ENCODE measurements around the gene EIF3B.
A peak's percentile ranks its signal among the peaks of the same experiment; 100 is the strongest.
"Not testable (repeated sequence)": the region's sequence is repeated elsewhere in the genome, so short reads cannot be mapped to it uniquely, and the experiment has no call there.

The EIF3B gene

DNA sequence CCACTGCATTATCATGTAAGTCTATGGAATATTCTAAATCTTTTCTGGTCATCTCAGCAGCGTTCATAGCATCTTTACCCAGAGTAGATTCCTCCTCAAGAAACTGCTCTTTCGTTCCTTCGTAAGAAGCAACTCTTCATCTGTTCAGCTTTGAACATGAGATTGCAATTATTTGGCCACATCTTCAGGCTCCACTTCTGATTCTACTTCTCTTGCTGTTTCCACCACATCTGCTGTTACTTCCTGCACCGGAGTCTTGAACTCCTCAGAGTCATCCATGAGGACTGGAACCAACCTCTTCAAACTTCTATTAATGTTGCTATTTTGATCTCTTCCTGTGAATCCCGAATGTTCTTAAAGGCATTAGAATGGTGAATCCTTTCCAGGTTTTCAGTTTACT is 61.4 kb downstream of the EIF3B start:
- TF ChIP-seq, protein P1, sequence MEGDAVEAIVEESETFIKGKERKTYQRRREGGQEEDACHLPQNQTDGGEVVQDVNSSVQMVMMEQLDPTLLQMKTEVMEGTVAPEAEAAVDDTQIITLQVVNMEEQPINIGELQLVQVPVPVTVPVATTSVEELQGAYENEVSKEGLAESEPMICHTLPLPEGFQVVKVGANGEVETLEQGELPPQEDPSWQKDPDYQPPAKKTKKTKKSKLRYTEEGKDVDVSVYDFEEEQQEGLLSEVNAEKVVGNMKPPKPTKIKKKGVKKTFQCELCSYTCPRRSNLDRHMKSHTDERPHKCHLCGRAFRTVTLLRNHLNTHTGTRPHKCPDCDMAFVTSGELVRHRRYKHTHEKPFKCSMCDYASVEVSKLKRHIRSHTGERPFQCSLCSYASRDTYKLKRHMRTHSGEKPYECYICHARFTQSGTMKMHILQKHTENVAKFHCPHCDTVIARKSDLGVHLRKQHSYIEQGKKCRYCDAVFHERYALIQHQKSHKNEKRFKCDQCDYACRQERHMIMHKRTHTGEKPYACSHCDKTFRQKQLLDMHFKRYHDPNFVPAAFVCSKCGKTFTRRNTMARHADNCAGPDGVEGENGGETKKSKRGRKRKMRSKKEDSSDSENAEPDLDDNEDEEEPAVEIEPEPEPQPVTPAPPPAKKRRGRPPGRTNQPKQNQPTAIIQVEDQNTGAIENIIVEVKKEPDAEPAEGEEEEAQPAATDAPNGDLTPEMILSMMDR (IDR thresholded peaks at IDR 0.05; ENCODE audit: low read depth, low read length, missing control alignments) = no peak
- H3K36me3 ChIP-seq (replicated peaks) = no peaks in the 10 kb centered on the region
- in situ Hi-C loops (cut with HindIII; ENCODE audit: low pct_ligation_motif_present, low sequenced_read_pairs) = no loop called here
- H3K27me3 ChIP-seq (replicated peaks) = no peaks in the 10 kb centered on the region
- no peak overlapping the region for H3K4me3 ChIP-seq (ENCODE audit: low read depth, low read length)
- no peak overlapping the region for H3K27ac ChIP-seq
- DNase-seq = no peak

GRCh38 chr7:2416650-2417049 is 62.0 kb downstream of the EIF3B start:
- H3K27me3 ChIP-seq (replicated peaks) = no peaks in the 10 kb centered on the region
- TF ChIP-seq, protein P1 (IDR thresholded peaks at IDR 0.05; ENCODE audit: low read depth, low read length, missing control alignments) = no peak
- no peak overlapping the region for H3K27ac ChIP-seq
- no peaks in the 10 kb centered on the region for H3K36me3 ChIP-seq (replicated peaks)
- H3K4me3 ChIP-seq (ENCODE audit: low read depth, low read length) = no peak overlapping the region
- in situ Hi-C loops (cut with HindIII; ENCODE audit: low pct_ligation_motif_present, low sequenced_read_pairs) = no loop called here
- DNase-seq = no peak

- H3K27ac ChIP-seq; H3K36me3 ChIP-seq (replicated peaks); in situ Hi-C loops (cut with HindIII; ENCODE audit: low pct_ligation_motif_present, low sequenced_read_pairs); DNase-seq; H3K27me3 ChIP-seq (replicated peaks); H3K4me3 ChIP-seq (ENCODE audit: low read depth, low read length): not testable (repeated sequence)
Observed at GRCh38 chr7:2417178-2417577, 62.6 kb downstream of the EIF3B start.

DNA sequence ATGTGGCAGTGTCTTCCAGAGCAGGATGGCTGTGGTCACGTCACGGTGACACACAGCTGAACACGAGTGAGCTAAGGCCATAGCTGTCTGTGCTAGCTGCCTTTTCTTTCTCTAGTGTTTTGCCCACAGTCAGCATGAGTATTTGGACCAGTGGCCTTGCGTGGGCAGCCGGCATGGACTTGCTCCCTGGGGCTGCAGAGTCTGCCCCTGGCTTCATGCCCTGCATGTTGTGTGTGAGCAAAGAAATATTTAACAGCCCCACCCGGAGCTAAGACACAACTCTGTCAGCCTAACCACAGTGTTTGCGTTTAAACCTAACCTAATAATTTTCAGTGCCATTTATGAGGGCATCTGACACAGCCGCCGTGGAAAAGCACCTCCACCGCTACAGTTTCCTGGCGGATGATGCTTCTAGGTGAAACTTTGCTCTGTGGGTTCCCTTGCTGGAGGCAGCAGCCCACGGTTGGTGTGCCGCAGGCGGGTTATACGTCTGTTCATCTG is 63.4 kb downstream of the EIF3B start:
- TF ChIP-seq, protein P1 (IDR thresholded peaks at IDR 0.05; ENCODE audit: low read depth, low read length, missing control alignments) = no peak
- Histone ChIP-seq H3K27ac (no peak overlapping the region), H3K4me3 (ENCODE audit: low read depth, low read length) (no peak overlapping the region), H3K36me3 (replicated peaks) (no peaks in the 10 kb centered on the region), H3K27me3 (replicated peaks) (no peaks in the 10 kb centered on the region)
- in situ Hi-C loops (cut with HindIII; ENCODE audit: low pct_ligation_motif_present, low sequenced_read_pairs) = no loop called here
- peak; percentile 6 for DNase-seq

DNA sequence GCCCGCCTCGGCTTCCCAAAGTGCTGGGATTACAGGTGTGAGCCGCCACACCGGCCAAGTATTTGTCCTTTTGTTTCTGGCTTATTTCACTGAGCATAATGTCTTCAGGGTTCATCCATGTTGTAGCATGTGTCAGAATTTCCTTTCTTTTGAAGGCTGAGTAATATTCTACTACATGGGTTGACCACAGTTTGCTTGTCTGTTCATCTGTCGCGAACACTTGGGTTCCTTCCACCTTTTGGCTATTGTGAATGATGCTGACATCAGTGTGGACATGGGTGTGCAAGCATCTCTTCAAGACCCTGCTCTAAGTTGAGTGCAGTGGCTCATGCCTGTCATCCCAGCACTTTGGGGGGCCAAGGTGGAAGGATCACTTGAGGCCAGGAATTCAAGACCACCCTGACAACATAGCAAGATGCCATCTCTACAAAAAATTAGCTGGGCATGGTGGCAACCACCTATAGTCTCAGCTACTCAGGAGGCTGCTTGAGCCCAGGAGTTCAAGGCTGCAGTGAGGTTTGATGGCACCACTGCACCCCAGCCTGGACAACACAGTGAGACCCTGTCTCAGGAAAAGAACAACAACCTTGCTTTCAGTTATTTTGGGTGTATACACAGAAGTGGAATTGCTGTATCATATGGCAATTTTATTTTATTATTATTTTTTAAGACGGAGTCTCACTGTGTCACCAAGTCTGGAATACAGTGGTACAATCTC is 65.7 kb downstream of the EIF3B start:
- no peaks in the 10 kb centered on the region for H3K27me3 ChIP-seq (replicated peaks)
- no peak overlapping the region for H3K27ac ChIP-seq
- in situ Hi-C loops (cut with HindIII; ENCODE audit: low pct_ligation_motif_present, low sequenced_read_pairs) = no loop called here
- H3K4me3 ChIP-seq (ENCODE audit: low read depth, low read length) = no peak overlapping the region
- H3K36me3 ChIP-seq (replicated peaks) = no peaks in the 10 kb centered on the region
- no peak for DNase-seq
- TF ChIP-seq, protein P1 (IDR thresholded peaks at IDR 0.05; ENCODE audit: low read depth, low read length, missing control alignments) = no peak

DNA sequence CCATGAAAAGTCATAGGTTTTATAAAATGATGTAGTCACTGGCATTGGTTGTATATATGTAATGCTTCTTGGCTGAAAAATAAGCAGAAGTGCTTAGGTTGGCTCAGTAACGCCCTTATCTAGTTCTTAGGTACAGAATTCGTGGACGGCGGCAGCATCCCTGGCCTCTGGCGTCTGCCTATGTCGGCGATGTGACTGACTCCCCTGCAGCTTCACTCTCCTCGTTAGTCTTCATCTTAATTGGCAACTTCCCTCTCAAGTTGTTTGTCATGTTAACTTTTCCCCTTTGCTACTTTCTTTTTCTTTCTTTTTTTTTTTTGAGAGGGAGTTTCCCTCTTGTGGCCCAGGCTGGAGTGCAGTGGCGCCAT is 67.3 kb downstream of the EIF3B start:
- TF ChIP-seq, protein P1 (IDR thresholded peaks at IDR 0.05; ENCODE audit: low read depth, low read length, missing control alignments) = no peak
- in situ Hi-C loops (cut with HindIII; ENCODE audit: low pct_ligation_motif_present, low sequenced_read_pairs) = no loop called here
- no peak overlapping the region for H3K4me3 ChIP-seq (ENCODE audit: low read depth, low read length)
- H3K27ac ChIP-seq = no peak overlapping the region
- H3K36me3 ChIP-seq (replicated peaks) = no peaks in the 10 kb centered on the region
- DNase-seq = no peak
- no peaks in the 10 kb centered on the region for H3K27me3 ChIP-seq (replicated peaks)

Data from brain microvascular endothelial cell (primary cell).